Endothelial cell of umbilical vein (primary cell): ENCODE data around the gene KLRB1.

Experiments
- EZH2 ChIP-seq: IDR thresholded peaks from 2 replicates; pipeline ENCODE4 v1.6.1; 2012; ENCODE audit warnings: borderline replicate concordance, low read depth, mild to moderate bottlenecking, moderate library complexity, low read length, inconsistent platforms; ENCODE audit not compliant: severe bottlenecking
- FOS ChIP-seq: IDR thresholded peaks from 2 replicates; pipeline ENCODE4 v1.6.1; 2011; ENCODE audit warnings: mild to moderate bottlenecking, low read length, moderate library complexity, borderline replicate concordance; ENCODE audit not compliant: insufficient read depth
- GATA2 ChIP-seq: IDR thresholded peaks from 2 replicates; pipeline ENCODE4 v1.7.0; 2011; ENCODE audit warnings: low read depth, mild to moderate bottlenecking, moderate library complexity, mixed read lengths, low read length; ENCODE audit not compliant: insufficient read length, insufficient read depth
- MYC ChIP-seq: IDR thresholded peaks from one replicate; pipeline ENCODE4 v1.6.1; 2011; ENCODE audit warnings: mild to moderate bottlenecking, low read depth, low read length
- POLR2A ChIP-seq: IDR thresholded peaks from 2 replicates; pipeline ENCODE4 v1.6.1; 2012; ENCODE audit warnings: low read depth, mild to moderate bottlenecking, control low read depth, low read length
- POLR2AphosphoS5 ChIP-seq: IDR thresholded peaks from 2 replicates; pipeline ENCODE4 v1.6.1; 2012; ENCODE audit warnings: low read depth, mild to moderate bottlenecking, control low read depth, low read length, moderate library complexity; ENCODE audit not compliant: insufficient read depth
- TF ChIP-seq, protein P1 (sequence below), 2 donors: IDR thresholded peaks; 1 replicate in 1 of 2; 2 replicates in 1 of 2; pipeline ENCODE4 v1.5.1; 2011; ENCODE audit warnings: low read length in 2 of 2, mild to moderate bottlenecking in 2 of 2, moderate library complexity in 2 of 2, control low read depth in 1 of 2, inconsistent platforms in 1 of 2, low read depth in 1 of 2; ENCODE audit not compliant: insufficient read depth in 1 of 2; ENCODE audit errors: extremely low read depth in 1 of 2
- TF ChIP-seq, protein P2 (sequence below): IDR thresholded peaks from 2 replicates; pipeline ENCODE4 v1.6.1; 2011; ENCODE audit not compliant: insufficient read depth, insufficient read length

DNA sequence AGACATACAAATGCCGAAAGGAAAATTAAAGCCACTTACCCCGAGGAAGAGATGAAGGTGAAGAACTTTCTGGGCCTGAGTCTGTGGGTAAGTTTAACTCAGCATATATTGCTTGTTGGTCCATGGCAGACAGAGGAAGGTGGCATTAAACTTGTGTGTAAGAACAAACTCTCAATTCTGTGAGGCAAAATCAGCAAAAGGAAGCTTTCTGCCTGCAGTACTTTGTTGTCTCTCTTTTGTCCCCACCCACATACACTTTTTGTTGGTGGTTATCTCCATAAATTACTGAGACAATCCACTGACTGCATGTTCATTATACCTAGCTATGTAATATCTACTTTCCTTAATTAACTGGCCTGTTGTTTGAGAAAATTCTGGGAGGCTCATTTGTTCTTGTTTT is at the start of gene KLRB1:
- TF ChIP-seq, protein P1, sequence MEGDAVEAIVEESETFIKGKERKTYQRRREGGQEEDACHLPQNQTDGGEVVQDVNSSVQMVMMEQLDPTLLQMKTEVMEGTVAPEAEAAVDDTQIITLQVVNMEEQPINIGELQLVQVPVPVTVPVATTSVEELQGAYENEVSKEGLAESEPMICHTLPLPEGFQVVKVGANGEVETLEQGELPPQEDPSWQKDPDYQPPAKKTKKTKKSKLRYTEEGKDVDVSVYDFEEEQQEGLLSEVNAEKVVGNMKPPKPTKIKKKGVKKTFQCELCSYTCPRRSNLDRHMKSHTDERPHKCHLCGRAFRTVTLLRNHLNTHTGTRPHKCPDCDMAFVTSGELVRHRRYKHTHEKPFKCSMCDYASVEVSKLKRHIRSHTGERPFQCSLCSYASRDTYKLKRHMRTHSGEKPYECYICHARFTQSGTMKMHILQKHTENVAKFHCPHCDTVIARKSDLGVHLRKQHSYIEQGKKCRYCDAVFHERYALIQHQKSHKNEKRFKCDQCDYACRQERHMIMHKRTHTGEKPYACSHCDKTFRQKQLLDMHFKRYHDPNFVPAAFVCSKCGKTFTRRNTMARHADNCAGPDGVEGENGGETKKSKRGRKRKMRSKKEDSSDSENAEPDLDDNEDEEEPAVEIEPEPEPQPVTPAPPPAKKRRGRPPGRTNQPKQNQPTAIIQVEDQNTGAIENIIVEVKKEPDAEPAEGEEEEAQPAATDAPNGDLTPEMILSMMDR (IDR thresholded peaks at IDR 0.05; ENCODE audit: extremely low read depth in 1 of 2, insufficient read depth in 1 of 2, low read depth in 1 of 2, low read length in 2 of 2), result no peak
- TF ChIP-seq EZH2 (no peak), POLR2AphosphoS5 (no peak), POLR2A (no peak), FOS (no peak), GATA2 (no peak), MYC (no peak)
- TF ChIP-seq, protein P2, sequence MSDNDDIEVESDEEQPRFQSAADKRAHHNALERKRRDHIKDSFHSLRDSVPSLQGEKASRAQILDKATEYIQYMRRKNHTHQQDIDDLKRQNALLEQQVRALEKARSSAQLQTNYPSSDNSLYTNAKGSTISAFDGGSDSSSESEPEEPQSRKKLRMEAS, result no peak
